Glutamatergic neuron (in vitro differentiated cells): ENCODE data around the gene AMZ2. TPM values are rescaled to one million over a fixed set of nuclear protein-coding genes. Genes with fewer than 3 reads are reported as not detected.

Source experiments
- DNase-seq: peaks from one replicate; pipeline ENCODE4 v3.0.0; 2022
- H3K27ac Mint-ChIP-seq: one replicate; pipeline ENCODE4 v1.8.0; 2020; ENCODE audit warnings: mild to moderate bottlenecking, mixed read lengths, inconsistent platforms; ENCODE audit not compliant: unreplicated experiment
- H3K27me3 Mint-ChIP-seq: one replicate; pipeline ENCODE4 v1.8.0; 2020; ENCODE audit warnings: mild to moderate bottlenecking, moderate library complexity, mixed read lengths, inconsistent platforms; ENCODE audit not compliant: unreplicated experiment
- H3K36me3 Mint-ChIP-seq: one replicate; pipeline ENCODE4 v1.8.0; 2020; ENCODE audit warnings: mild to moderate bottlenecking, mixed read lengths, inconsistent platforms; ENCODE audit not compliant: unreplicated experiment
- H3K4me1 Mint-ChIP-seq: one replicate; pipeline ENCODE4 v1.8.0; 2020; ENCODE audit warnings: mild to moderate bottlenecking, low read depth, mixed read lengths, inconsistent platforms; ENCODE audit not compliant: unreplicated experiment
- H3K4me3 Mint-ChIP-seq: one replicate; pipeline ENCODE4 v1.8.0; 2020; ENCODE audit warnings: mild to moderate bottlenecking, mixed read lengths, inconsistent platforms; ENCODE audit not compliant: unreplicated experiment
- H3K9me3 Mint-ChIP-seq: one replicate; pipeline ENCODE4 v1.8.0; 2020; ENCODE audit warnings: mild to moderate bottlenecking, moderate library complexity, mixed read lengths, inconsistent platforms; ENCODE audit not compliant: unreplicated experiment
- total RNA-seq: library from RNA; stranded (reverse); fragmentation: NEBNext Ultra II Directional; extraction: Animal tissue kit (Norgen Biotek cat#: 25700); gene quantifications from one replicate; pipeline ENCODE4 v1.2.1, GENCODE V29; 2021; ENCODE audit not compliant: unreplicated experiment
- TF ChIP-seq, protein P1 (sequence below): fragments of 200-600 bp; sonication (generic); IDR thresholded peaks from one replicate; pipeline ENCODE4 v1.5.0; 2021; ENCODE audit not compliant: partially characterized antibody, unreplicated experiment

AMZ2 gene
- total RNA-seq, 1 donor from 2014 or later: 68.5 TPM

DNA sequence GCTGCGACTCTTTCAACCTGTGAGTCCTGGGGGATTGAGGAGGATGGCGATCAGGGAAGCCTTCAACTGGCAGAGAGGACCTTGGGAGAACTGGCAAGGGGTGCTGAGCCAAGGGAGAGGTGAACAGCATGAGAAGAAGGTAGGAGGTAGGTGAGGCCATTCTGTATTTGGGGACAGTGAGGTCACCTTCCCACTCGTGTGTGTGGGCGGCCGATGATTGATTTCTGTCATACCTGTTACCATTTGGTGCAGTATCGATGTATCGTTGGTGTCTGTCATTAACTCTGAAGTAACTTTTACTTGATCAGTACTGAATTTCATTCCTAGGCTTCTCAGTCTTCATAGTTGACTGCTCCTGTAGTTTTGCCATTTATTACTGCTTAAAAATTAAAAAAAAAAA, 47.2 kb downstream of the AMZ2 start:
- no peak for DNase-seq
- TF ChIP-seq, protein P1, sequence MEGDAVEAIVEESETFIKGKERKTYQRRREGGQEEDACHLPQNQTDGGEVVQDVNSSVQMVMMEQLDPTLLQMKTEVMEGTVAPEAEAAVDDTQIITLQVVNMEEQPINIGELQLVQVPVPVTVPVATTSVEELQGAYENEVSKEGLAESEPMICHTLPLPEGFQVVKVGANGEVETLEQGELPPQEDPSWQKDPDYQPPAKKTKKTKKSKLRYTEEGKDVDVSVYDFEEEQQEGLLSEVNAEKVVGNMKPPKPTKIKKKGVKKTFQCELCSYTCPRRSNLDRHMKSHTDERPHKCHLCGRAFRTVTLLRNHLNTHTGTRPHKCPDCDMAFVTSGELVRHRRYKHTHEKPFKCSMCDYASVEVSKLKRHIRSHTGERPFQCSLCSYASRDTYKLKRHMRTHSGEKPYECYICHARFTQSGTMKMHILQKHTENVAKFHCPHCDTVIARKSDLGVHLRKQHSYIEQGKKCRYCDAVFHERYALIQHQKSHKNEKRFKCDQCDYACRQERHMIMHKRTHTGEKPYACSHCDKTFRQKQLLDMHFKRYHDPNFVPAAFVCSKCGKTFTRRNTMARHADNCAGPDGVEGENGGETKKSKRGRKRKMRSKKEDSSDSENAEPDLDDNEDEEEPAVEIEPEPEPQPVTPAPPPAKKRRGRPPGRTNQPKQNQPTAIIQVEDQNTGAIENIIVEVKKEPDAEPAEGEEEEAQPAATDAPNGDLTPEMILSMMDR: no peak
- H3K4me1 Mint-ChIP-seq: peaks cover 5% of the 10 kb centered on the region
- H3K36me3 Mint-ChIP-seq: no peaks in the 10 kb centered on the region
- peaks cover 12% of the 10 kb centered on the region for H3K27me3 Mint-ChIP-seq
- no peak overlapping the region for H3K4me3 Mint-ChIP-seq
- no peak overlapping the region for H3K27ac Mint-ChIP-seq
- H3K9me3 Mint-ChIP-seq: peaks cover 2% of the 10 kb centered on the region

DNA sequence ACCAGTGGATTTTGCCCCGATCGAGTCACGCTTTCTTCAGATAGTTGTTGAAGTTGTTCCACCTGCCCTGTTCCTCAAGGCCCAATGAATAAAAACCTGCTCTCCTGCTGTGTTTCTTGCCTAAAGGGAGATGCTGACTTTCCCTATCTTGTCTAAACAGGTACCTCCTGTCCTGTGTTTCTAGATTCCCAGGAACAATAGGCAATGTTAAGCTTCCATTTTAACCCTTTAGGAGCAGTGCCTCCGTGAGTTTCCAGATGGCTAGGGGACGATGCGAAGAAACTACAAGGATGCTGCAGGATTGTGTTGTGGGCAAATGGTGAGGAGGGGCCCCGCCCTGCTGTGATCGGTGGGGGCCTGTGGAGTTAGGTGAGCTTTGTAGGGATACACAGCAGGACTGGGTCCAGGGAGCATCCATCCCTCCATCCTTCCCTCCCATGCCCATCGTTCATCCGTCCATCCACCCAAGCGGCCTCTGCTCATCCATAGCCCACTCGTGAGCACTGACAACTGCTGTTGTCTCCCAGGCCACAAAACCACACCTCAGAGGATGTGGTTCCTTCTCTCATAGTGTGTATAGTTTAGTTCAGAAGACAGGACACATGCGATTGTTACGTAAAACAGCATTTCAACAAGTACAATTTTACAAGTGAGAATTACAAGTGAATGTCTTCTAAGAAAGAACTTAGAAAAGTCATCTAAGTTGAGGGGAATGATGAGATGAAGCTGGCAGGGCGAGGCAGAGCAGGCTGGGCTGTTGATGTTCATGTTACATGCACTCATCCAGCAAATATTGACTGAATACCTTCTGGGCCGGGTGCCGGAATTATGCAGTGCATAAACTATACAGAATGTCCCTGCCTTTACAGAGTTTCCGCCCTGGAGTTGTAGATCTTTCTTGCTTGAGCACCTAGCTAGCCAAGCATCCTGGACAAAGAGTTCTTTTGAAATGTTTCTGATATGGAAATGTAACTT, 48.7 kb downstream of the AMZ2 start:
- H3K4me1 Mint-ChIP-seq: peaks cover 2% of the 10 kb centered on the region
- H3K36me3 Mint-ChIP-seq: no peaks in the 10 kb centered on the region
- H3K4me3 Mint-ChIP-seq: no peak overlapping the region
- H3K27ac Mint-ChIP-seq: no peak overlapping the region
- no peaks in the 10 kb centered on the region for H3K9me3 Mint-ChIP-seq
- TF ChIP-seq, protein P1: no peak
- H3K27me3 Mint-ChIP-seq: peaks cover 8% of the 10 kb centered on the region
- no peak for DNase-seq

DNA sequence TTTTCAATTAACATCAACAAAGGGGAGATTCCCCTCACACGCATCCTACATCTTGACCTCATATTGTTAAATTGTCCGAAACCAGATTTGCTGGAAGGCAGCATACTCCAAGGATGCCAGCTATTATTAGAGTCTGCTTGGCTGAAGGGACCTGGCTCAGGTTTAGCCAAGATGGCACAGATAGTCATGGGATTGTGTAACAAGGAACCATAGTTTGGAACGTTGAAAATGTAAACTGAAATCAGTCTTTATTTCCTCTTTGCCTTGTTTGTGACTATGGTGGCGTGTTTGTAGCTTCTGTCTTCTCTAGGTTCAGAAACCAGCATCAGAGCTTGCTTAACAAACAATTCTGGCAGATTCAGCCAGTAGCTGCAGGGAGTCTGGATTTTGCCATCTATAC, 49.4 kb downstream of the AMZ2 start:
- H3K4me1 Mint-ChIP-seq: peaks cover 7% of the 10 kb centered on the region
- DNase-seq: no peak
- TF ChIP-seq, protein P1: no peak
- no peaks in the 10 kb centered on the region for H3K9me3 Mint-ChIP-seq
- no peak overlapping the region for H3K4me3 Mint-ChIP-seq
- H3K36me3 Mint-ChIP-seq: peaks cover 5% of the 10 kb centered on the region
- H3K27ac Mint-ChIP-seq: no peak overlapping the region
- H3K27me3 Mint-ChIP-seq: peaks cover 12% of the 10 kb centered on the region

DNA sequence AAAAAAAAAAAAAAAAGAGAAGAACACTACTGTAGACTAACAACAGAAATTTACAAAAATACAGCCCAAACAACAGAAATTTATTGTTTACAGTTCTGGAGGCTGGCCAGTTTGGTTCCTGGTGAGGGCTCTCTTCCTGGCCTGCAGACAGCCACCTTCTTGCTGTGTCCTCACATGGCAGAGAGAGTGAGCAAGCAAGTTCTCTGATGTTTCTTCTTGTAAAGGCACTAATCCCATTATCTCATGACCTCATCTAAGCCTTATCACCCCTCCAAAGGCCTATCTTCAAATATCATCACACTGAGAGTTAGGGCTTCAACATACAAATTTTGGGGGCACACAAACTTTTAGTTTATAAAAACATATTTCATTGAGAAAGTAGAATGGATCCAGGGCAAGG, 50.8 kb downstream of the AMZ2 start:
- Mint-ChIP-seq H3K27me3 (peaks cover 6% of the 10 kb centered on the region), H3K36me3 (peaks cover 5% of the 10 kb centered on the region), H3K4me3 (no peak overlapping the region), H3K27ac (no peak overlapping the region), H3K4me1 (peaks cover 11% of the 10 kb centered on the region), H3K9me3 (no peaks in the 10 kb centered on the region)
- DNase-seq: no peak
- TF ChIP-seq, protein P1: no peak

GRCh38 chr17:68299817-68300216, 52.0 kb downstream of the AMZ2 start:
- peaks cover 5% of the 10 kb centered on the region for H3K36me3 Mint-ChIP-seq
- peaks cover 11% of the 10 kb centered on the region for H3K4me1 Mint-ChIP-seq
- no peaks in the 10 kb centered on the region for H3K9me3 Mint-ChIP-seq
- TF ChIP-seq, protein P1: no peak
- no peak overlapping the region for H3K4me3 Mint-ChIP-seq
- peaks cover 3% of the 10 kb centered on the region for H3K27me3 Mint-ChIP-seq
- DNase-seq: no peak
- no peak overlapping the region for H3K27ac Mint-ChIP-seq
